OCI-LY3 (cell line): ENCODE measurements around the gene CADM2.

Source experiments
- H2AFZ ChIP-seq: fragments of 200-600, 300-600 bp; shearing (Covaris generic); 2 replicates; pipeline ENCODE4 v1.6.0; 2014; ENCODE audit warnings: antibody characterized with exemption, low read depth, low read length
- H3K27ac ChIP-seq: fragments of 200-600, 300-600 bp; sonication (generic); 2 replicates; pipeline ENCODE4 v1.5.1; 2014; ENCODE audit warnings: mild to moderate bottlenecking, low read length, moderate library complexity, mixed read lengths
- H3K27me3 ChIP-seq: fragments of 200-600, 300-600 bp; sonication (generic); 2 replicates; pipeline ENCODE4 v1.6.1; 2014; ENCODE audit warnings: low read depth, low read length, mixed read lengths
- H3K36me3 ChIP-seq: fragments of 200-600, 300-600 bp; sonication (generic); replicated peaks from 2 replicates; pipeline ENCODE3; 2014; ENCODE audit warnings: low read depth, low read length, mixed read lengths
- H3K4me1 ChIP-seq: fragments of 300-600, 200-600 bp; sonication (generic); 2 replicates; pipeline ENCODE4 v1.6.1; 2014; ENCODE audit warnings: low read length, mixed read lengths
- H3K4me2 ChIP-seq: fragments of 200-600, 300-600 bp; sonication (generic); 2 replicates; pipeline ENCODE4 v1.6.1; 2014; ENCODE audit warnings: low read length, mixed read lengths
- H3K4me3 ChIP-seq: fragments of 300-600, 200-600 bp; sonication (generic); 2 replicates; pipeline ENCODE4 v1.5.1; 2014; ENCODE audit warnings: antibody characterized with exemption, mild to moderate bottlenecking, low read length, moderate library complexity
- H3K79me2 ChIP-seq: fragments of 300-600, 200-600 bp; shearing (Covaris generic); 2 replicates; pipeline ENCODE4 v1.6.1; 2014; ENCODE audit warnings: mild to moderate bottlenecking, low read length, mixed read lengths
- H3K9ac ChIP-seq: fragments of 300-600, 200-600 bp; shearing (Covaris generic); 2 replicates; pipeline ENCODE4 v1.6.0; 2014; ENCODE audit warnings: mild to moderate bottlenecking, low read length, moderate library complexity
- H3K9me3 ChIP-seq: fragments of 200-600, 300-600 bp; shearing (Covaris generic); 2 replicates; pipeline ENCODE4 v1.6.1; 2014; ENCODE audit warnings: low read length, mixed read lengths; ENCODE audit not compliant: insufficient read depth
- H4K20me1 ChIP-seq: fragments of 200-600, 300-600 bp; sonication (generic); 2 replicates; pipeline ENCODE4 v1.6.1; 2016; ENCODE audit warnings: low read length, mixed read lengths; ENCODE audit not compliant: insufficient read depth
- CTCF ChIP-seq: fragments of 200-600, 300-600 bp; sonication (generic); IDR thresholded peaks from 2 replicates; pipeline ENCODE4 v1.5.1; 2014; ENCODE audit warnings: antibody characterized with exemption, low read length, low read depth
- EZH2phosphoT487 ChIP-seq: fragments of 200-600 bp; shearing (Covaris generic); IDR thresholded peaks from 2 replicates; pipeline ENCODE4 v1.6.1; 2018; ENCODE audit warnings: antibody characterized with exemption, mixed run types, low read depth

Gene CADM2

GRCh38 chr3:85376131-85376530, 417.3 kb downstream of the CADM2 start:
- Histone ChIP-seq H3K9me3 (no peaks in the 10 kb centered on the region), H3K4me3 (no peak overlapping the region)
- TF ChIP-seq CTCF (no peak), EZH2phosphoT487 (no peak)

GRCh38 chr3:85377115-85377514, 418.3 kb downstream of the CADM2 start:
- Histone ChIP-seq H3K4me1 (peaks cover 13% of the 10 kb centered on the region), H3K9ac (no peak overlapping the region), H3K36me3 (no peaks in the 10 kb centered on the region), H3K27me3 (no peaks in the 10 kb centered on the region), H3K27ac (no peak overlapping the region), H3K9me3 (no peaks in the 10 kb centered on the region), H4K20me1 (no peaks in the 10 kb centered on the region), H3K4me2 (no peak overlapping the region), H3K4me3 (no peak overlapping the region), H2AFZ (no peak overlapping the region), H3K79me2 (no peaks in the 10 kb centered on the region)
- no peak for TF ChIP-seq EZH2phosphoT487
- TF ChIP-seq CTCF, result no peak

More at GRCh38 chr3:85376131-85376530, 417.3 kb downstream of the CADM2 start:
- Histone ChIP-seq H3K4me1 (peaks cover 13% of the 10 kb centered on the region), H3K36me3 (no peaks in the 10 kb centered on the region), H3K27me3 (no peaks in the 10 kb centered on the region), H3K9ac (no peak overlapping the region), H3K27ac (no peak overlapping the region), H3K79me2 (no peaks in the 10 kb centered on the region), H3K4me2 (no peak overlapping the region), H4K20me1 (no peaks in the 10 kb centered on the region), H2AFZ (no peak overlapping the region)

GRCh38 chr3:85384372-85384771, 425.6 kb downstream of the CADM2 start:
- Histone ChIP-seq H3K4me3 (no peak overlapping the region), H3K4me2 (no peak overlapping the region), H3K79me2 (no peaks in the 10 kb centered on the region), H3K9ac (no peak overlapping the region), H3K27ac (no peak overlapping the region), H3K36me3 (no peaks in the 10 kb centered on the region), H3K4me1 (peaks cover 7% of the 10 kb centered on the region), H3K27me3 (no peaks in the 10 kb centered on the region), H2AFZ (no peak overlapping the region), H3K9me3 (no peaks in the 10 kb centered on the region), H4K20me1 (no peaks in the 10 kb centered on the region)
- TF ChIP-seq CTCF (no peak), EZH2phosphoT487 (no peak)

- H2AFZ ChIP-seq, result no peak overlapping the region
- no peak overlapping the region for H3K27ac ChIP-seq
- H3K36me3 ChIP-seq, result no peaks in the 10 kb centered on the region
- no peaks in the 10 kb centered on the region for H3K9me3 ChIP-seq
- no peak for TF ChIP-seq EZH2phosphoT487
- TF ChIP-seq CTCF, result no peak
- H3K27me3 ChIP-seq, result no peaks in the 10 kb centered on the region
- no peak overlapping the region for H3K4me2 ChIP-seq
- no peaks in the 10 kb centered on the region for H3K4me1 ChIP-seq
- H3K79me2 ChIP-seq, result no peaks in the 10 kb centered on the region
- H4K20me1 ChIP-seq, result no peaks in the 10 kb centered on the region
- H3K4me3 ChIP-seq, result no peak overlapping the region
- H3K9ac ChIP-seq, result no peak overlapping the region
These were observed 429.2 kb downstream of the CADM2 start for GRCh38 chr3:85387913-85388505.
